GM19397 (cell line): ENCODE measurements around the gene TCAP.
"Not testable (repeated sequence)": the region's sequence is repeated elsewhere in the genome, so short reads cannot be mapped to it uniquely, and the experiment has no call there.

Source experiments
- ATAC-seq: cut with Tn5 transposase; IDR thresholded peaks from one replicate; pipeline ENCODE4 v1.9.1; 2021; ENCODE audit warnings: mild to moderate bottlenecking, moderate library complexity; ENCODE audit not compliant: unreplicated experiment

TCAP gene

GRCh38 chr17:39702901-39703893 lies 38.0 kb downstream of the TCAP start:
- no peak for ATAC-seq

DNA sequence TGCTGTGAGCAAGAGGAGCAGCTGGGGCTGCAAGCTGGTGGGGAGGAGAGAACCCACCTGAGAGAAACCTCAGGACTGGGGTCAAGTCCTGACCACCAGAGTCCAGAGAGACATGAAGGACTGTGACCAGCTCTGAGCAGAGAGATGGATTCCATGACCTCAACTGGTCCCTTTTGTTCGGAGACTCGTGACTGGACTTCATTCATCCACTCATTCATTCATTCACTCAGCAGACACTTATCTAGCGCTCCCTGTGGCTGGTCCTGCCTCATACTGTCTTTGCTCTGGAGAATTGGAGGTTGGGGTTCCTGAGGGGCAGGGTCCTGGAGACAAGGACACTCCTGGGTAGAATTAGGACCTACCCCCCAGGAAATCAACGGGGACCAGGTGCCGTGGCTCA lies 38.8 kb downstream of the TCAP start:
- ATAC-seq = no peak

DNA sequence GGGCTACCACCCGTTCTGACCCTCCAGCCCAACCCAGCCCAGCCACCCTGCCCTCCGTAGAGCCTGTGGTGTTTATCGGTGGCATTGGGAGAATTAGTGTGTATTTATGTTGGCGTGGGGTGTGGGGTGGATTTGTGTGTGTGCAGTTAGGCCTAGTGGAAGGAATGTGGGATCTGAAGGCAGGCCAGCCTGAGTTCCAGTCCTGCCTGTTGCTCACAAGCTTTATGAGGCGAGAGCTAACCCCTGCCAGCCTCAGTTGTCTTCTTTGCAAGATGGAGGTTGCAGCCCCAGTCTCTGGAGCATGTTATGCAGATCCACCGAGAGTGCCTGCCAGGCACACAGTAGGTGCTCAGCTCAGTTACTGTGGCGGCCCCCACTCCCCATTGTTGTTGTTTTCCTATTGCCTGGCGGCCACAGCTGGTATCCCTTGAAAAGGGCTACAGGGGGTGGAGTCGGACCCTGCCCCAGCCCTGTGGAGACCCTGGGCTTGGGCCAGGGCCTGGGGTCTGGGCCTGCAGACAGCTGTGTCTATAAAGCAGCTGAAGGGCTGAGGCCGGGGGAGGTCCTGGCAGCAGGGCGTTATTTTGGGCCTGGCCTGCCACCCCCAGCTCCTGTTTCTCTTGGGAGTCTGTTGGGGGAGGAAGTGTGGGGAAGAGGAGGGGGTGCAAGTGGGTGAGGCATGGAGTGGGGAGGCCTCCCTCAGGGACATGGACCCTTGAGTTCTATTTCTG lies 39.8 kb downstream of the TCAP start:
- ATAC-seq = no peak

GRCh38 chr17:39705786-39706348 lies 40.7 kb downstream of the TCAP start:
- no peak for ATAC-seq

DNA sequence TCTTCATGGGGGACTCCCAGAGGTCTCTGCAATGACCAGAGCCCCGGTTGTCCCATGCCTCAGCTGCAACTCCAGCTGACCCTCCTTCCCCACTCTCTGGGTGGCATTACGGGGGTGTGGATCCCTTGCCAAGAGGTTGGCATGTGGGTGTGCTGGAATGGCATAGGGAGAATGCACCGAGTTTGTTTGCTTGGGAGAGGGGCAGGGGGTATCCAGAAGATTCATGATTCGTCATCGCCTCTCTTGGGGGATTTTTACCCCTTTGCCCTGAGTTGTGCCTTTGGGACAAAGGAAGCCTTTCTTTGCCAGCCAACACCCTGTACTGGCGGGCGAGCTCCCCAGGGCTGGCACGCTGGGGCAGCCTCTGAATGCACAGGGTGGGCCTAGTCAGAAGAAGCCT lies 41.2 kb downstream of the TCAP start:
- no peak for ATAC-seq

GRCh38 chr17:39706921-39707337 lies 41.8 kb downstream of the TCAP start:
- ATAC-seq = no peak

DNA sequence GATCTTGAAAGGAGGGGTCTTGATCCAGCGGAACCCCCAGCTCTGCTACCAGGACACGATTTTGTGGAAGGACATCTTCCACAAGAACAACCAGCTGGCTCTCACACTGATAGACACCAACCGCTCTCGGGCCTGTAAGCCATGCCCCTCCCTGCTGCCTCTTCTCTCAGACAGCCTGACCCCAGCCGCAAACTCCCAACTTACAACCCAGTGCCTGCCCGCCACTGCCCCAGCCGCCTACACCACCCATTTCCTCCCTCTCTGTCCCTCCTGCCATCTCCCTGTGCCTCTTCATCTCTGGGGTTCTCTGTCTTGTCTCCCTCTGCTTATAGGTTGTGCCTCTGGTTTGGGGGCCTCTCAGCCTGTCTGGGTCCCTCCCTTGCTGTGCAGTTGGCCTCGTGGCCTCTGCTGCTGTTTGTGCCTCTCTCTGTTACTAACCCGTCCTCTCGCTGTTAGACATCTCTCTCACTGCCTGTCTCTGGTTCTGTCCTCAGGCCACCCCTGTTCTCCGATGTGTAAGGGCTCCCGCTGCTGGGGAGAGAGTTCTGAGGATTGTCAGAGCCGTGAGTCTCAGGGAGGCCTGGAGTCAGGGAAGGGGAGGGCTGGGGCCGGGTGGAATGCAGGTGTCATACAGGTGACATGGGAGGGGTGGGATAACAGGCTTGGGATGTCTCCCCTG lies 44.3 kb downstream of the TCAP start:
- no peak for ATAC-seq

GRCh38 chr17:39709998-39710964 lies 45.1 kb downstream of the TCAP start:
- ATAC-seq = no peak

GRCh38 chr17:39711071-39711470 lies 45.9 kb downstream of the TCAP start:
- ATAC-seq = not testable (repeated sequence)

- no peak for ATAC-seq
Measured at GRCh38 chr17:39711851-39712250, 46.7 kb downstream of the TCAP start.

GRCh38 chr17:39714234-39714633 lies 49.1 kb downstream of the TCAP start:
- ATAC-seq = no peak

DNA sequence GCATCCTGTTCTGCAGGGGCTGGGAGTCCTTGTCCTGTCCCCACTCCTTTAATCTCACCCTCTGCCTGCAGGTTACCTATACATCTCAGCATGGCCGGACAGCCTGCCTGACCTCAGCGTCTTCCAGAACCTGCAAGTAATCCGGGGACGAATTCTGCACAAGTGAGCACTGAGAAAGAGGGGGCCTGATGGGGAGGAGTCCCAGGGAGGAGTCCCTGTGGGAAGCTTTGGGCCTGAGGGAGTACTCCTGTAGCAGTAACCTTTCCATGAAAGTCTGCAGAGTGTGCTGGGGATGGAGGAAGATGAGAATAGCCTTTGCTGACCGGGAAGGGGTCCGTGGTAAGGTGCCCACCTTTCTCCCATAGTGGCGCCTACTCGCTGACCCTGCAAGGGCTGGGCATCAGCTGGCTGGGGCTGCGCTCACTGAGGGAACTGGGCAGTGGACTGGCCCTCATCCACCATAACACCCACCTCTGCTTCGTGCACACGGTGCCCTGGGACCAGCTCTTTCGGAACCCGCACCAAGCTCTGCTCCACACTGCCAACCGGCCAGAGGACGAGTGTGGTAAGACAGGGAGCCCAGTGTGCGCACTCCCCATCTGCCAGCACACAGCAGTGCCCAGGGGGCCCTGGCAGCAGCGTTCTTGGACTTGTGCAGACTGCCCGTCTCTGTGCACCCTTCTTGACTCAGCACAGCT lies 50.4 kb downstream of the TCAP start:
- ATAC-seq = no peak
